ENCODE results near the gene FNDC5.

Gene FNDC5

DNA sequence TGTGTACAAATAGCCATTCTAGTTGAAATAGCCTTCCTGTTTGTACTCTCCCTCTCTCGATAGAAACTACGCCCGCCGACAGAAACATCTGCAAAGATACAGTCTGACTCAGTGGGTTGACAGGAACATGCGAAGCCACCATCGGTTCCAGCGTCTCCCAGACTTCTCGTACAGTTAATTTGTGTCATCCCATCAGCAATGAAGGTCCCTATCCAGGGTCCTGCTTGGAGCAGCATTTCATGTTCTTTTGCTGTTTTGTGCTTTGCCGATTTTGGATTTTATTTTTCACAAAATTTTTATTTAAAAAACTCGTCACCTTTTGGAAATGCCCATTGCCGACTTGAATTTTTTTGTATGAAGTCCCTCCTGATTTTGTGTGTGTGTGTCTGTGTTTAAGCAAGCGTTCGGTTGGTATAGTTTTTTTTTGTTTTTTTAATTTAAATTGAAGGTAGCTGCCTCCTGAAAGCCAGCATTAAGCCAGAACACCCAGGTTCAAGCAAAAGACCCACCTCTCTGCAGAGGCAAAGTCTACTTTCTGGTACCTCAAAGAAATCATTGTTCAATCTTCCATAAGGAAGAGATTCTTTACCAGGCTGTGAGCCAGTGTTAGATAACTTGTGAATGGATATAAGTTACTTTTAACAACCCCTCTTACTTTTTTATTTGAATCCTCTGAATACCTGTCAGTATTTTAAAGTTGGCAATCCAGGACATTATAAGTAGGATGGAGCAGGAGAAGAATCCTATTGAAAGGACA, 14.7 kb downstream of the FNDC5 start:
- Histone ChIP-seq H3K4me1 (ENCODE audit: insufficient read depth, low read length) (no peaks in the 10 kb centered on the region), H3K27me3 (ENCODE audit: insufficient read depth, low read length, poor library complexity) (no peaks in the 10 kb centered on the region), H2AFZ (ENCODE audit: low read depth, low read length) (no peak overlapping the region), H4K20me1 (ENCODE audit: insufficient read depth, low read length) (peaks cover 2% of the 10 kb centered on the region), H3K27ac (ENCODE audit: low read length) (no peak overlapping the region), H3K9ac (ENCODE audit: low read depth, low read length) (no peak overlapping the region), H3K79me2 (ENCODE audit: insufficient read depth, low read length) (no peaks in the 10 kb centered on the region), H3K9me3 (ENCODE audit: insufficient read depth, low read length, severe bottlenecking) (no peaks in the 10 kb centered on the region), H3K4me2 (ENCODE audit: insufficient read depth, low read length) (no peak overlapping the region), H3K36me3 (ENCODE audit: insufficient read depth, low read length) (peaks cover 84% of the 10 kb centered on the region), H3K4me3 (ENCODE audit: low read depth in 1 of 2, low read length in 2 of 2) (no peak overlapping the region)
- no peak for DNase-seq
- ATAC-seq (ENCODE audit: insufficient read depth, low read depth): no peak
- TF ChIP-seq EZH2 (IDR thresholded peaks at IDR 0.05; ENCODE audit: borderline replicate concordance, low read depth, low read length, severe bottlenecking) (no peak), CTCF (IDR thresholded peaks at IDR 0.05; ENCODE audit: borderline replicate concordance, extremely low read depth, low read length, poor library complexity, severe bottlenecking) (no peak)

GRCh38 chr1:32848354-32849063, 22.2 kb downstream of the FNDC5 start:
- no peak overlapping the region for H3K4me3 ChIP-seq (ENCODE audit: low read depth in 1 of 2, low read length in 2 of 2)
- no peaks in the 10 kb centered on the region for H4K20me1 ChIP-seq (ENCODE audit: insufficient read depth, low read length)
- H3K4me1 ChIP-seq (ENCODE audit: insufficient read depth, low read length): no peaks in the 10 kb centered on the region
- H2AFZ ChIP-seq (ENCODE audit: low read depth, low read length): no peak overlapping the region
- H3K9ac ChIP-seq (ENCODE audit: low read depth, low read length): no peak overlapping the region
- DNase-seq: no peak
- ATAC-seq (ENCODE audit: insufficient read depth, low read depth): no peak
- H3K9me3 ChIP-seq (ENCODE audit: insufficient read depth, low read length, severe bottlenecking): no peaks in the 10 kb centered on the region
- no peaks in the 10 kb centered on the region for H3K27me3 ChIP-seq (ENCODE audit: insufficient read depth, low read length, poor library complexity)
- H3K36me3 ChIP-seq (ENCODE audit: insufficient read depth, low read length): peaks cover 63% of the 10 kb centered on the region
- TF ChIP-seq CTCF (IDR thresholded peaks at IDR 0.05; ENCODE audit: borderline replicate concordance, extremely low read depth, low read length, poor library complexity, severe bottlenecking): no peak
- no peak for TF ChIP-seq EZH2 (IDR thresholded peaks at IDR 0.05; ENCODE audit: borderline replicate concordance, low read depth, low read length, severe bottlenecking)
- no peak overlapping the region for H3K27ac ChIP-seq (ENCODE audit: low read length)
- no peaks in the 10 kb centered on the region for H3K79me2 ChIP-seq (ENCODE audit: insufficient read depth, low read length)
- no peak overlapping the region for H3K4me2 ChIP-seq (ENCODE audit: insufficient read depth, low read length)

- Histone ChIP-seq H3K27me3 (ENCODE audit: insufficient read depth, low read length, poor library complexity) (no peaks in the 10 kb centered on the region), H3K79me2 (ENCODE audit: insufficient read depth, low read length) (no peaks in the 10 kb centered on the region), H2AFZ (ENCODE audit: low read depth, low read length) (no peak overlapping the region), H3K9ac (ENCODE audit: low read depth, low read length) (no peak overlapping the region), H4K20me1 (ENCODE audit: insufficient read depth, low read length) (no peaks in the 10 kb centered on the region), H3K4me2 (ENCODE audit: insufficient read depth, low read length) (no peak overlapping the region), H3K36me3 (ENCODE audit: insufficient read depth, low read length) (peaks cover 79% of the 10 kb centered on the region), H3K27ac (ENCODE audit: low read length) (no peak overlapping the region), H3K4me1 (ENCODE audit: insufficient read depth, low read length) (no peaks in the 10 kb centered on the region), H3K4me3 (ENCODE audit: low read depth in 1 of 2, low read length in 2 of 2) (no peak overlapping the region), H3K9me3 (ENCODE audit: insufficient read depth, low read length, severe bottlenecking) (no peaks in the 10 kb centered on the region)
- DNase-seq (no peak), ATAC-seq (ENCODE audit: insufficient read depth, low read depth) (no peak)
- no peak for TF ChIP-seq CTCF (IDR thresholded peaks at IDR 0.05; ENCODE audit: borderline replicate concordance, extremely low read depth, low read length, poor library complexity, severe bottlenecking)
- TF ChIP-seq EZH2 (IDR thresholded peaks at IDR 0.05; ENCODE audit: borderline replicate concordance, low read depth, low read length, severe bottlenecking): no peak
Observed at GRCh38 chr1:32831878-32832277, 38.8 kb downstream of the FNDC5 start.

All from DND-41 (cell line).